PC-3 (cell line): ENCODE results near the gene STIM1. TPM values are rescaled to one million over a fixed set of nuclear protein-coding genes. Genes with fewer than 3 reads are reported as not detected.
A peak's percentile ranks its signal among the peaks of the same experiment; 100 is the strongest.

Experiments used
- ATAC-seq: fragments of 200-7000 bp; cut with Tn5 transposase; 2 replicates; pipeline ENCODE4 v1.9.1; 2020; ENCODE audit warnings: mild to moderate bottlenecking, moderate library complexity
- BruUV-seq: library from RNA; stranded (reverse); fragments of 400-500 nt; replicated peaks from 2 replicates; lab custom pipeline; 2021; lab: Mats Ljungman, UMichigan
- CTCF ChIA-PET: fragments of 300-600 bp; sonication (Branson Sonifier 250); formaldehyde crosslinking; loops from one replicate; lab custom pipeline; 2022; ENCODE audit warnings: antibody characterized with exemption; lab: Charles Lee
- POLR2A ChIA-PET: fragments of 300-600 bp; sonication (Branson Sonifier 250); formaldehyde crosslinking; loops from one replicate; lab custom pipeline; 2022; ENCODE audit warnings: antibody characterized with exemption; ENCODE audit not compliant: unreplicated experiment; lab: Charles Lee
- DNase-seq: peaks from one replicate; pipeline ENCODE4 v3.0.0-alpha.2; 2015
- H2AFZ ChIP-seq: fragments of 300-600 bp; sonication (generic); 2 replicates; pipeline ENCODE4 v1.6.0; 2016; ENCODE audit warnings: antibody characterized with exemption, low read length
- H3F3A ChIP-seq: fragments of 300-600 bp; sonication (generic); one replicate; pipeline ENCODE4 v1.6.0; 2017; ENCODE audit warnings: antibody characterized with exemption, low read length, control low read depth, mild to moderate bottlenecking; ENCODE audit not compliant: unreplicated experiment
- H3K27ac ChIP-seq: fragments of 300-600 bp; sonication (generic); 2 replicates; pipeline ENCODE4 v1.5.1; 2016; ENCODE audit warnings: mild to moderate bottlenecking, low read length
- H3K27me3 ChIP-seq: fragments of 300-600 bp; sonication (generic); 2 replicates; pipeline ENCODE4 v1.6.1; 2016; ENCODE audit warnings: low read length, mixed read lengths
- H3K36me3 ChIP-seq: fragments of 300-600 bp; sonication (generic); 2 replicates; pipeline ENCODE4 v1.6.1; 2016; ENCODE audit warnings: low read depth, mixed run types, low read length, mixed read lengths
- H3K4me1 ChIP-seq: fragments of 300-600 bp; sonication (generic); 2 replicates; pipeline ENCODE4 v1.5.1; 2016; ENCODE audit warnings: low read length; ENCODE audit not compliant: insufficient read depth
- H3K4me2 ChIP-seq: fragments of 300-600 bp; sonication (generic); 2 replicates; pipeline ENCODE4 v1.6.0; 2016; ENCODE audit warnings: low read length
- H3K4me3 ChIP-seq: fragments of 300-600 bp; sonication (generic); 2 replicates; pipeline ENCODE4 v1.5.1; 2016; ENCODE audit warnings: mild to moderate bottlenecking, low read length, mixed read lengths
- H3K79me2 ChIP-seq: fragments of 300-600 bp; sonication (generic); 2 replicates; pipeline ENCODE4 v1.6.1; 2017; ENCODE audit warnings: low read length, mixed read lengths
- H3K9ac ChIP-seq: fragments of 300-600 bp; sonication (generic); 2 replicates; pipeline ENCODE4 v1.6.0; 2016; ENCODE audit warnings: mild to moderate bottlenecking, low read length
- H3K9me2 ChIP-seq: fragments of 300-600 bp; sonication (generic); replicated peaks from 2 replicates; pipeline ENCODE4 v1.6.1; 2016; ENCODE audit warnings: mixed run types, low read length, mixed read lengths
- H3K9me3 ChIP-seq: fragments of 300-600 bp; sonication (generic); 2 replicates; pipeline ENCODE4 v1.6.1; 2016; ENCODE audit warnings: low read length, mixed read lengths
- H4K20me1 ChIP-seq: fragments of 300-600 bp; sonication (generic); 2 replicates; pipeline ENCODE4 v1.6.1; 2016; ENCODE audit warnings: low read length, mixed read lengths
- CTCF ChIP-seq: fragments of 300-600 bp; sonication (generic); conservative IDR thresholded peaks from 2 replicates; pipeline ENCODE4 v1.5.1; 2017; ENCODE audit warnings: antibody characterized with exemption, low read depth, mild to moderate bottlenecking, low read length
- EZH2 ChIP-seq: fragments of 300-600 bp; sonication (generic); IDR thresholded peaks from one replicate; pipeline ENCODE4 v1.6.1; 2017; ENCODE audit warnings: antibody characterized with exemption, mild to moderate bottlenecking, low read length; ENCODE audit not compliant: unreplicated experiment
- EZH2phosphoT487 ChIP-seq: fragments of 300-600 bp; sonication (generic); IDR thresholded peaks from 2 replicates; pipeline ENCODE4 v1.6.1; 2018; ENCODE audit warnings: mild to moderate bottlenecking, antibody characterized with exemption, low read length, borderline replicate concordance
- intact Hi-C: fragments of 100-400 bp; cut with micrococcal nuclease; formaldehyde crosslinking; loops from 2 replicates; pipeline ENCODE4 v1.9.0; 2023
- total RNA-seq: library from RNA; depleted of rRNA; stranded (reverse); fragments of >200 nt; gene quantifications from 2 replicates; pipeline ENCODE4 v1.2.3, GENCODE V29; 2014

The STIM1 gene
- total RNA-seq, 1 experiment from 2014 or later, result 22.8 TPM

DNA sequence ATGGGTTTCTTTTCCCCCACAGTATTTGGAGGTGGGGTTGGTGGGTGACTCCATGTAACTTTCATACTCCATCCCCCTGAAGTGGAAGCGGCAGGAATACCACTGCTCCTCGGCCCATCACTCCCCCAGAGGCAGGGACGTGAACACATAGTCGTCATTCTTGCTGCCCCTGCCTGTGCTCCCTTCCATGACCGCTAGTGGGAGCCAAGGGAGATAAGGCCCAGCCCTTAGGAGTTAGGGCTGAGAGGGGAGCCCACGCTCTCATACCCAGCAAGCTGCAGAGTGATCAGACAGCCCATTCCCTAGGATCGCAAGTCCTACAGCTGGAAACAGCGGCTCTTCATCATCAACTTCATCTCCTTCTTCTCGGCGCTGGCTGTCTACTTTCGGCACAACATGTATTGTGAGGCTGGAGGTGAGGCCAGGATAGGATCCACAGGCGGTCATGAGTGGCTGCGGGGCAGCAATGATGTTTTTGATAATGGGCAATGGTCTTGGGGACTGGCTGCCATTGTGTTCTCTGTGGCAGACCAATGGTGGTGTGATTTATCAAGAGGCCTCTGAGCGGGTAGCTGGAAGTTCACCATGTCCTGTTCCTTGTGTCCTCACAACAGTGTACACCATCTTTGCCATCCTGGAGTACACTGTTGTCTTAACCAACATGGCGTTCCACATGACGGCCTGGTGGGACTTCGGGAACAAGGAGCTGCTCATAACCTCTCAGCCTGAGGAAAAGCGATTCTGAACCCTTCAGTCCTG lies 30.6 kb upstream of the STIM1 start:
- H2AFZ ChIP-seq, result no peak overlapping the region
- ATAC-seq (peak; percentile 11; the same call in 1 of the 2 replicates), DNase-seq (no peak)
- H3F3A ChIP-seq, result no peaks in the 10 kb centered on the region
- no peaks in the 10 kb centered on the region for H3K9me3 ChIP-seq
- no peaks in the 10 kb centered on the region for H3K79me2 ChIP-seq
- no peak overlapping the region for H3K4me2 ChIP-seq
- H3K9me2 ChIP-seq, result no peaks in the 10 kb centered on the region
- no peaks in the 10 kb centered on the region for H4K20me1 ChIP-seq
- H3K36me3 ChIP-seq, result peaks cover 3% of the 10 kb centered on the region; the same call in 1 of the 2 replicates
- intact Hi-C loops, result no loop called here
- TF ChIP-seq EZH2phosphoT487 (no peak), CTCF (0 out of 2 replicates have a peak, but pooled peaks have one; percentile 20), EZH2 (no peak)
- BruUV-seq, result no TSS peak
- no peaks in the 10 kb centered on the region for H3K27me3 ChIP-seq
- H3K27ac ChIP-seq, result no peak overlapping the region
- no peaks in the 10 kb centered on the region for H3K4me1 ChIP-seq
- CTCF ChIA-PET, result no interaction called here
- POLR2A ChIA-PET, result no interaction called here
- no peak overlapping the region for H3K4me3 ChIP-seq
- H3K9ac ChIP-seq, result no peak overlapping the region

DNA sequence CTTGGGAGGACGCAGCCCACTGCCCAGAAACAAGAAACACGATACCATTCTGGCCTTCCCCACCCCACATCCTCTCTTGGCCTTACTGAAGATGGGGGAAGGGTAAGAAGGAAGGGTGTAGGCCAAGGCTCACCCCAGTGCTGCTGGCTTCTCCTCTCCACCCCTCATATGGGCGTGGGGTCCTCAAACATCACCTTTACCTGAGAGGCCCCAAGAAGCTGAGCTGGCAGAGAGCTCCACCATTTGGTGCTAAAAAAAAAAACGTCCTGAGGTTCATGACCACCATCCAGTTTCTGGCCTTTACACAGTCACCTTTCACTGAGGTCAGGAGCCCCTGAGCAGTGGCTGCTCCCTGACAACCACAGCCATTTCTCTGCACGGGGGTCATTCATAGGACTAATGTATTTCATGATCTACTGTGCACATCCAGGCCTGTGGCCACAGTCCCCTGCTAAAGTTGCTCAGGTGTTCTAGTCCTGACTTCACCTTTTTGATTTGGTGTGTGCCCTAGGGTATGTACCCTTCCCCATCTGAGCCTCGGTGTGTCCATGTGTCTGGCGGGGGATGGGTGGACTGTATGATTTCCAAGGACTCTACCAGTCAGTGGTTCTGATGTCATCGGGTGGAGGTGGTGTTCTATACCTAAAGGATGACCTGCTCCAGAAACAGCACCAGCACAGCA lies 29.9 kb upstream of the STIM1 start:
- Histone ChIP-seq H3K4me3 (no peak overlapping the region), H3K9me2 (no peaks in the 10 kb centered on the region), H3K27ac (no peak overlapping the region), H3K79me2 (0 out of 2 replicates have a peak, but pooled peaks cover 1% of the 10 kb centered on the region), H3K36me3 (peaks cover 7% of the 10 kb centered on the region; the same call in 1 of the 2 replicates), H3K4me2 (no peak overlapping the region), H3K27me3 (no peaks in the 10 kb centered on the region), H2AFZ (no peak overlapping the region), H3K9me3 (no peaks in the 10 kb centered on the region), H4K20me1 (no peaks in the 10 kb centered on the region), H3K9ac (no peak overlapping the region), H3F3A (no peaks in the 10 kb centered on the region), H3K4me1 (no peaks in the 10 kb centered on the region)
- DNase-seq (no peak), ATAC-seq (no peak)
- intact Hi-C loops, result no loop called here
- BruUV-seq, result TSS peak; percentile 19
- TF ChIP-seq EZH2 (no peak), EZH2phosphoT487 (no peak), CTCF (no peak)
- ChIA-PET POLR2A (no interaction called here), CTCF (no interaction called here)

DNA sequence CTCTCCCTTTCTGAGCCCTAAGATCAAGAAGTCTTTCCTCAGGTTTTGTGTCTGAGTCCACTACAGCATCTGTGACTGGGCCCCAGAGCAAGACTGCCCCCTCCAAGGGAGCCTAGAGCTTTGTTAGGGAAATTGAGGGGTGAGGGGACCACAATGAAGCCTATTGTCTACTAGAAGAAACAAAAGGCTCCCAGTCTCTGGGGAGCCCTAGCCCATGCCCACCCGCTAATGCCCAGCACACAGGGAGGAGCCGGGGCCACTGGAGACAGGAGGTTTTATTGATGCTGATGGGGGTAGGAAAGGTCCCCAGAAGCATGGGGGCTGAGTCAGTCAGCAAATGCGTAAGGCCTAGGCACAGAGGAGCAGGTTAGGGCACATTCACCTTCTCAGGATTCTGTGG lies 28.7 kb upstream of the STIM1 start:
- Histone ChIP-seq H2AFZ (no peak overlapping the region), H3K9ac (no peak overlapping the region), H3K4me2 (no peak overlapping the region), H3K27ac (no peak overlapping the region), H3F3A (no peaks in the 10 kb centered on the region), H3K9me2 (no peaks in the 10 kb centered on the region), H3K79me2 (peaks cover 12% of the 10 kb centered on the region; the same call in 1 of the 2 replicates), H4K20me1 (no peaks in the 10 kb centered on the region), H3K9me3 (no peaks in the 10 kb centered on the region), H3K27me3 (no peaks in the 10 kb centered on the region), H3K4me1 (no peaks in the 10 kb centered on the region), H3K4me3 (no peak overlapping the region), H3K36me3 (peaks cover 11% of the 10 kb centered on the region; the same call in 1 of the 2 replicates)
- no peak for DNase-seq
- no TSS peak for BruUV-seq
- TF ChIP-seq EZH2phosphoT487 (no peak), CTCF (no peak), EZH2 (no peak)
- CTCF ChIA-PET, result interaction anchor here (0.6 kb wide), 1 partner anchor 28 kb away, joined by 3 read pairs; the partner anchor contains the start of gene STIM1
- ATAC-seq, result no peak
- POLR2A ChIA-PET, result no interaction called here
- intact Hi-C loops, result no loop called here
